PC-3 (cell line): Measurements from ENCODE around the gene SNAPC2. TPM values are rescaled to one million over a fixed set of nuclear protein-coding genes. Genes with fewer than 3 reads are reported as not detected.

Experiments
- ATAC-seq: fragments of 200-7000 bp; cut with Tn5 transposase; 2 replicates; pipeline ENCODE4 v1.9.1; 2020; ENCODE audit warnings: mild to moderate bottlenecking, moderate library complexity
- BruUV-seq: library from RNA; stranded (reverse); fragments of 400-500 nt; replicated peaks from 2 replicates; lab custom pipeline; 2021; lab: Mats Ljungman, UMichigan
- CTCF ChIA-PET: fragments of 300-600 bp; sonication (Branson Sonifier 250); formaldehyde crosslinking; loops from one replicate; lab custom pipeline; 2022; ENCODE audit warnings: antibody characterized with exemption; lab: Charles Lee
- POLR2A ChIA-PET: fragments of 300-600 bp; sonication (Branson Sonifier 250); formaldehyde crosslinking; loops from one replicate; lab custom pipeline; 2022; ENCODE audit warnings: antibody characterized with exemption; ENCODE audit not compliant: unreplicated experiment; lab: Charles Lee
- DNase-seq: peaks from one replicate; pipeline ENCODE4 v3.0.0-alpha.2; 2015
- H2AFZ ChIP-seq: fragments of 300-600 bp; sonication (generic); 2 replicates; pipeline ENCODE4 v1.6.0; 2016; ENCODE audit warnings: antibody characterized with exemption, low read length
- H3F3A ChIP-seq: fragments of 300-600 bp; sonication (generic); one replicate; pipeline ENCODE4 v1.6.0; 2017; ENCODE audit warnings: antibody characterized with exemption, low read length, control low read depth, mild to moderate bottlenecking; ENCODE audit not compliant: unreplicated experiment
- H3K27ac ChIP-seq: fragments of 300-600 bp; sonication (generic); 2 replicates; pipeline ENCODE4 v1.5.1; 2016; ENCODE audit warnings: mild to moderate bottlenecking, low read length
- H3K27me3 ChIP-seq: fragments of 300-600 bp; sonication (generic); 2 replicates; pipeline ENCODE4 v1.6.1; 2016; ENCODE audit warnings: low read length, mixed read lengths
- H3K36me3 ChIP-seq: fragments of 300-600 bp; sonication (generic); 2 replicates; pipeline ENCODE4 v1.6.1; 2016; ENCODE audit warnings: low read depth, mixed run types, low read length, mixed read lengths
- H3K4me1 ChIP-seq: fragments of 300-600 bp; sonication (generic); 2 replicates; pipeline ENCODE4 v1.5.1; 2016; ENCODE audit warnings: low read length; ENCODE audit not compliant: insufficient read depth
- H3K4me2 ChIP-seq: fragments of 300-600 bp; sonication (generic); 2 replicates; pipeline ENCODE4 v1.6.0; 2016; ENCODE audit warnings: low read length
- H3K4me3 ChIP-seq: fragments of 300-600 bp; sonication (generic); 2 replicates; pipeline ENCODE4 v1.5.1; 2016; ENCODE audit warnings: mild to moderate bottlenecking, low read length, mixed read lengths
- H3K79me2 ChIP-seq: fragments of 300-600 bp; sonication (generic); 2 replicates; pipeline ENCODE4 v1.6.1; 2017; ENCODE audit warnings: low read length, mixed read lengths
- H3K9ac ChIP-seq: fragments of 300-600 bp; sonication (generic); 2 replicates; pipeline ENCODE4 v1.6.0; 2016; ENCODE audit warnings: mild to moderate bottlenecking, low read length
- H3K9me2 ChIP-seq: fragments of 300-600 bp; sonication (generic); replicated peaks from 2 replicates; pipeline ENCODE4 v1.6.1; 2016; ENCODE audit warnings: mixed run types, low read length, mixed read lengths
- H3K9me3 ChIP-seq: fragments of 300-600 bp; sonication (generic); 2 replicates; pipeline ENCODE4 v1.6.1; 2016; ENCODE audit warnings: low read length, mixed read lengths
- H4K20me1 ChIP-seq: fragments of 300-600 bp; sonication (generic); 2 replicates; pipeline ENCODE4 v1.6.1; 2016; ENCODE audit warnings: low read length, mixed read lengths
- EZH2 ChIP-seq: fragments of 300-600 bp; sonication (generic); IDR thresholded peaks from one replicate; pipeline ENCODE4 v1.6.1; 2017; ENCODE audit warnings: antibody characterized with exemption, mild to moderate bottlenecking, low read length; ENCODE audit not compliant: unreplicated experiment
- EZH2phosphoT487 ChIP-seq: fragments of 300-600 bp; sonication (generic); IDR thresholded peaks from 2 replicates; pipeline ENCODE4 v1.6.1; 2018; ENCODE audit warnings: mild to moderate bottlenecking, antibody characterized with exemption, low read length, borderline replicate concordance
- intact Hi-C: fragments of 100-400 bp; cut with micrococcal nuclease; formaldehyde crosslinking; loops from 2 replicates; pipeline ENCODE4 v1.9.0; 2023
- total RNA-seq: library from RNA; depleted of rRNA; stranded (reverse); fragments of >200 nt; gene quantifications from 2 replicates; pipeline ENCODE4 v1.2.3, GENCODE V29; 2014
- TF ChIP-seq, protein P1 (sequence below): fragments of 300-600 bp; sonication (generic); conservative IDR thresholded peaks from 2 replicates; pipeline ENCODE4 v1.5.1; 2017; ENCODE audit warnings: antibody characterized with exemption, low read depth, mild to moderate bottlenecking, low read length

SNAPC2 gene
- total RNA-seq, 1 experiment from 2014 or later: 40.1 TPM

DNA sequence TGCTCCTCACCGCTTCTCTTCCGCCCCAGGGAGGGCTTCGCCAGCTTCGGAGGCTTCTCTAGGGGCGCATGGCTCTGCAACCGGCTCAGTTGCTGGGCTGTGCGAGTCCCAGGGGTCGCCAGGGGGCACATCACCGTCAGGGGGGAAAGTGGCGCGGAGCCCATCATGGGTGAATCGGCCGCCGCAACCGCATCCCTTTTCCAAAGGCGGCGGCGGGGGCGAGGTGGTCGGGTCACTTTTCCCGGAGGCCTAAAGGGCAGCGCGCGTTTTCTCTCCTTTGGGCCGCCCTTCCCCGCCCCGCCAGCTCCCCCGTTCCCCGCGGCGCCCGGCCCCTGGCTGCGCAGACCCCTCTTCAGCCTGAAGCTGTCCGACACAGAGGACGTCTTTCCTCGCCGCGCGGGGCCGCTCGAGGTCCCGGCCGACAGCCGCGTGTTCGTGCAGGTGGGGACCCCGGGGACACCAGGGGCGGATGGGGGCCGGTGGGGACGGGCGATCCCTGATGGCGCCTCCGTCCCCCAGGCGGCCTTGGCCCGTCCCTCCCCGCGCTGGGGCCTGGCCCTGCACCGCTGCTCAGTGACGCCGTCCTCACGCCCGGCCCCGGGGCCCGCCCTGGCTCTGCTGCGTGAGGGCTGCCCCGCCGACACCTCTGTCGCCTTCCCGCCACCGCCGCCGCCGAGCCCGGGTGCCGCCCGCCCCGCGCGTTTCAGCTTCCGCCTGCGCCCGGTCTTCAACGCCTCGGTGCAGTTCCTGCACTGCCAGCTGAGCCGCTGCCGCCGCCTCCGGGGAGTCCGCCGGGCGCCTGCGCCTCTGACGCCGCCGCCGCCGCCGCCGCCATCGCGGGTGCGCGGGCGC is 3.8 kb upstream of the SNAPC2 start:
- Histone ChIP-seq H3K4me1 (peaks cover 28% of the 10 kb centered on the region), H3K27ac (no peak overlapping the region)

DNA sequence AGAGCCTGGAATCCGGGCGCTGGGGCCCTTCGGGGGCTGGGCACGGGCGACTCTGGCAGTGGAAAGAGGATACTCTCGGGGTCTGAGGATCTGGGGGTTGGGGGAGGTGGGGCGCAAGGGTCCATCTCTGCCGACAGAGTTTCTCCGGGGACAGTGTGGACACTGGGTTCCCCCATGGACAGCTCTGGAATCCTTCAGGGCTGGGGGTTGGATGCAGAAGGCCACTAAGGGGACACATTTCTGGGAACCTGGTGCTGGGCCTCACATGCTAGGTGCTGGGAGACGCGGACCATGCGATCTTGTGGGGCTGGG is 3.2 kb upstream of the SNAPC2 start:
- ChIA-PET POLR2A (interaction anchor here (0.7 kb wide), 1 partner anchor 18 kb away, joined by 3 read pairs; no protein-coding TSS in a partner anchor), CTCF (no interaction called here)
- Histone ChIP-seq H3K4me2 (peak overlapping the region; percentile 90), H3K9ac (peak overlapping the region; percentile 73), H2AFZ (peak overlapping the region; percentile 87), H3F3A (no peaks in the 10 kb centered on the region), H3K27me3 (no peaks in the 10 kb centered on the region), H3K4me3 (peak overlapping the region; percentile 74), H3K36me3 (no peaks in the 10 kb centered on the region; the same call in 1 of the 2 replicates), H3K9me3 (no peaks in the 10 kb centered on the region), H3K27ac (no peak overlapping the region), H3K4me1 (peaks cover 33% of the 10 kb centered on the region), H3K79me2 (peaks cover 9% of the 10 kb centered on the region; the same call in 1 of the 2 replicates), H3K9me2 (no peaks in the 10 kb centered on the region), H4K20me1 (0 out of 2 replicates have a peak, but pooled peaks cover 4% of the 10 kb centered on the region)
- intact Hi-C loops: no loop called here
- TSS peak; percentile 24 for BruUV-seq
- TF ChIP-seq EZH2 (no peak), EZH2phosphoT487 (no peak)
- TF ChIP-seq, protein P1, sequence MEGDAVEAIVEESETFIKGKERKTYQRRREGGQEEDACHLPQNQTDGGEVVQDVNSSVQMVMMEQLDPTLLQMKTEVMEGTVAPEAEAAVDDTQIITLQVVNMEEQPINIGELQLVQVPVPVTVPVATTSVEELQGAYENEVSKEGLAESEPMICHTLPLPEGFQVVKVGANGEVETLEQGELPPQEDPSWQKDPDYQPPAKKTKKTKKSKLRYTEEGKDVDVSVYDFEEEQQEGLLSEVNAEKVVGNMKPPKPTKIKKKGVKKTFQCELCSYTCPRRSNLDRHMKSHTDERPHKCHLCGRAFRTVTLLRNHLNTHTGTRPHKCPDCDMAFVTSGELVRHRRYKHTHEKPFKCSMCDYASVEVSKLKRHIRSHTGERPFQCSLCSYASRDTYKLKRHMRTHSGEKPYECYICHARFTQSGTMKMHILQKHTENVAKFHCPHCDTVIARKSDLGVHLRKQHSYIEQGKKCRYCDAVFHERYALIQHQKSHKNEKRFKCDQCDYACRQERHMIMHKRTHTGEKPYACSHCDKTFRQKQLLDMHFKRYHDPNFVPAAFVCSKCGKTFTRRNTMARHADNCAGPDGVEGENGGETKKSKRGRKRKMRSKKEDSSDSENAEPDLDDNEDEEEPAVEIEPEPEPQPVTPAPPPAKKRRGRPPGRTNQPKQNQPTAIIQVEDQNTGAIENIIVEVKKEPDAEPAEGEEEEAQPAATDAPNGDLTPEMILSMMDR: no peak
- DNase-seq: no peak
- no peak for ATAC-seq

More for the DNA sequence above, 3.8 kb upstream of the SNAPC2 start:
- H3K36me3 ChIP-seq: peaks cover 5% of the 10 kb centered on the region; the same call in 1 of the 2 replicates
- H3K4me3 ChIP-seq: peak overlapping the region; percentile 74
- intact Hi-C loops: no loop called here
- BruUV-seq: no TSS peak
- TF ChIP-seq, protein P1: 0 out of 2 replicates have a peak, but pooled peaks have one; percentile 13
- TF ChIP-seq EZH2: no peak
- TF ChIP-seq EZH2phosphoT487: no peak
- H3K79me2 ChIP-seq: peaks cover 4% of the 10 kb centered on the region; the same call in 1 of the 2 replicates
- ChIA-PET POLR2A (interaction anchor here (0.7 kb wide), 1 partner anchor 18 kb away, joined by 3 read pairs; no protein-coding TSS in a partner anchor), CTCF (interaction anchor here (0.7 kb wide), 1 partner anchor 13 kb away, joined by 6 read pairs; the partner anchor contains the start of gene MAP2K7)
- no peaks in the 10 kb centered on the region for H3K27me3 ChIP-seq
- peak; percentile 42 for DNase-seq
- ATAC-seq: peak; percentile 4
- H3K9me2 ChIP-seq: no peaks in the 10 kb centered on the region
- peak overlapping the region; percentile 90 for H3K4me2 ChIP-seq
- no peaks in the 10 kb centered on the region for H3F3A ChIP-seq
- H4K20me1 ChIP-seq: 0 out of 2 replicates have a peak, but pooled peaks cover 1% of the 10 kb centered on the region
- H2AFZ ChIP-seq: peak overlapping the region; percentile 87
- H3K9me3 ChIP-seq: no peaks in the 10 kb centered on the region
- peak overlapping the region; percentile 73 for H3K9ac ChIP-seq
